ENCODE results near the gene GPC3.

DNA sequence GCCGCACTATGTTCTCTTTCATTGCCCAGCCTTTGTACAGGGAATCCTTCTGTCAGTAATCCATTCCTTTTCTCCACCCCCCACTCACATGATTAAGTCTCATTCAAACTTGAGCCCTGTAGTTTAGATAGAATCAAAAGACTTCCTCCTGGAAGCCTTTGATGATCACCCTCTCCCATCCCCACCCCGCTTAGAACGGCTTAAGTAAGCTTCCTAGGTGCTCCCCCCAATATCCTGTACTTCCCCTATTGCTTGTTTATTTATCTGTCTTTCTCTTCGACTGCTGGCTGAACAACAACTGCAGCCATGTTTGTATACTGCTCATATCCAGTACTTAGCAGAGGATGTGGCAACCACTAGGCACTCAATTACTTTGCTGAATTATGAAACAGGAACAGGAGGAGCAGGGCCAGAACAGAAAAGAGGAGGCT, 38.5 kb upstream of the GPC3 start:
- TF ChIP-seq, protein P1, sequence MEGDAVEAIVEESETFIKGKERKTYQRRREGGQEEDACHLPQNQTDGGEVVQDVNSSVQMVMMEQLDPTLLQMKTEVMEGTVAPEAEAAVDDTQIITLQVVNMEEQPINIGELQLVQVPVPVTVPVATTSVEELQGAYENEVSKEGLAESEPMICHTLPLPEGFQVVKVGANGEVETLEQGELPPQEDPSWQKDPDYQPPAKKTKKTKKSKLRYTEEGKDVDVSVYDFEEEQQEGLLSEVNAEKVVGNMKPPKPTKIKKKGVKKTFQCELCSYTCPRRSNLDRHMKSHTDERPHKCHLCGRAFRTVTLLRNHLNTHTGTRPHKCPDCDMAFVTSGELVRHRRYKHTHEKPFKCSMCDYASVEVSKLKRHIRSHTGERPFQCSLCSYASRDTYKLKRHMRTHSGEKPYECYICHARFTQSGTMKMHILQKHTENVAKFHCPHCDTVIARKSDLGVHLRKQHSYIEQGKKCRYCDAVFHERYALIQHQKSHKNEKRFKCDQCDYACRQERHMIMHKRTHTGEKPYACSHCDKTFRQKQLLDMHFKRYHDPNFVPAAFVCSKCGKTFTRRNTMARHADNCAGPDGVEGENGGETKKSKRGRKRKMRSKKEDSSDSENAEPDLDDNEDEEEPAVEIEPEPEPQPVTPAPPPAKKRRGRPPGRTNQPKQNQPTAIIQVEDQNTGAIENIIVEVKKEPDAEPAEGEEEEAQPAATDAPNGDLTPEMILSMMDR (conservative IDR thresholded peaks at IDR 0.05; ENCODE audit: low read depth, low read length): no peak
- TF ChIP-seq EZH2 (IDR thresholded peaks at IDR 0.05; ENCODE audit: borderline replicate concordance, low read depth, low read length, poor library complexity, severe bottlenecking): no peak
